Type B pancreatic cell (in vitro differentiated cells): Measurements from ENCODE around the gene C17orf113. TPM values are rescaled to one million over a fixed set of nuclear protein-coding genes. Genes with fewer than 3 reads are reported as not detected.
A peak's percentile ranks its signal among the peaks of the same experiment; 100 is the strongest.
"Not testable (repeated sequence)": the region's sequence is repeated elsewhere in the genome, so short reads cannot be mapped to it uniquely, and the experiment has no call there.

Experiments
- DNase-seq: peaks from one replicate; pipeline ENCODE4 v3.0.0; 2021; ENCODE audit warnings: mixed read lengths; ENCODE audit not compliant: unreplicated experiment; ENCODE audit errors: extremely low spot score
- H3K27ac Mint-ChIP-seq: 2 replicates; pipeline ENCODE4 v1.8.0; 2021; ENCODE audit warnings: mild to moderate bottlenecking, mixed read lengths
- H3K27me3 Mint-ChIP-seq: 2 replicates; pipeline ENCODE4 v1.8.0; 2021; ENCODE audit warnings: mixed read lengths
- H3K36me3 Mint-ChIP-seq: 2 replicates; pipeline ENCODE4 v1.8.0; 2021; ENCODE audit warnings: mixed read lengths
- H3K4me1 Mint-ChIP-seq: one replicate; pipeline ENCODE4 v1.8.0; 2021; ENCODE audit warnings: mixed read lengths; ENCODE audit not compliant: unreplicated experiment
- H3K4me3 Mint-ChIP-seq: 2 replicates; pipeline ENCODE4 v1.8.0; 2021; ENCODE audit warnings: mild to moderate bottlenecking, mixed read lengths
- H3K9me3 Mint-ChIP-seq: 2 replicates; pipeline ENCODE4 v1.8.0; 2021; ENCODE audit warnings: mixed read lengths
- CTCF ChIP-seq: fragments of 200-600 bp; sonication (generic); conservative IDR thresholded peaks from 2 replicates; pipeline ENCODE4 v1.5.0; 2021; ENCODE audit warnings: antibody characterized with exemption, mild to moderate bottlenecking
- total RNA-seq: library from RNA; stranded (reverse); gene quantifications from 2 replicates; pipeline ENCODE4 v1.2.1, GENCODE V29; 2021; ENCODE audit warnings: low replicate concordance

The C17orf113 gene
- total RNA-seq, 1 donor from 2014 or later, result 3.0 TPM

- no peaks in the 10 kb centered on the region for H3K9me3 Mint-ChIP-seq
- no peaks in the 10 kb centered on the region for H3K27me3 Mint-ChIP-seq
- TF ChIP-seq CTCF, result no peak
- H3K4me3 Mint-ChIP-seq, result no peak overlapping the region
- H3K27ac Mint-ChIP-seq, result no peak overlapping the region
- H3K4me1 Mint-ChIP-seq, result peaks cover 25% of the 10 kb centered on the region
- peaks cover 5% of the 10 kb centered on the region for H3K36me3 Mint-ChIP-seq
- DNase-seq, result no peak
Observed at GRCh38 chr17:42023524-42024349, 26.7 kb downstream of the C17orf113 start.

GRCh38 chr17:42020845-42021244 is 29.6 kb downstream of the C17orf113 start:
- Mint-ChIP-seq H3K4me1 (peaks cover 23% of the 10 kb centered on the region), H3K27ac (peak overlapping the region; percentile 86), H3K4me3 (peak overlapping the region; percentile 99)
- H3K9me3 Mint-ChIP-seq, H3K36me3 Mint-ChIP-seq, H3K27me3 Mint-ChIP-seq, DNase-seq: not testable (repeated sequence)

- Mint-ChIP-seq H3K27ac (peak within 1 kb of the TSS; percentile 86), H3K4me1 (peaks cover 22% of the 10 kb centered on the region), H3K9me3 (no peaks in the 10 kb centered on the region), H3K36me3 (peaks cover 2% of the 10 kb centered on the region), H3K27me3 (no peaks in the 10 kb centered on the region), H3K4me3 (peak within 1 kb of the TSS; percentile 99)
- peak; percentile 93 for DNase-seq
- peak; percentile 91 for TF ChIP-seq CTCF
Observed at GRCh38 chr17:42019509-42020404, 30.6 kb downstream of the C17orf113 start, which contains the start of gene NKIRAS2. NKIRAS2 (plus strand) TSS chr17:42020090; CDS start chr17:42021578, 1,488 bp downstream.

- no peak for TF ChIP-seq CTCF
- H3K4me1 Mint-ChIP-seq, result peaks cover 18% of the 10 kb centered on the region
- DNase-seq, result no peak
- no peaks in the 10 kb centered on the region for H3K36me3 Mint-ChIP-seq
- H3K27me3 Mint-ChIP-seq, result no peaks in the 10 kb centered on the region
- no peak overlapping the region for H3K27ac Mint-ChIP-seq
- no peaks in the 10 kb centered on the region for H3K9me3 Mint-ChIP-seq
- H3K4me3 Mint-ChIP-seq, result peak overlapping the region; percentile 99
Observed at GRCh38 chr17:42018988-42019387, 31.4 kb downstream of the C17orf113 start.

- no peak for TF ChIP-seq CTCF
- Mint-ChIP-seq H3K4me3 (peak overlapping the region; percentile 99), H3K9me3 (no peaks in the 10 kb centered on the region), H3K4me1 (peaks cover 22% of the 10 kb centered on the region), H3K27ac (peak overlapping the region; percentile 99), H3K36me3 (no peaks in the 10 kb centered on the region), H3K27me3 (no peaks in the 10 kb centered on the region)
- no peak for DNase-seq
Observed at GRCh38 chr17:42018339-42018738, 32.1 kb downstream of the C17orf113 start.

GRCh38 chr17:42017866-42018200 is 32.6 kb downstream of the C17orf113 start:
- Mint-ChIP-seq H3K4me1 (peaks cover 26% of the 10 kb centered on the region), H3K9me3 (no peaks in the 10 kb centered on the region), H3K4me3 (peak overlapping the region; percentile 99)

More at GRCh38 chr17:42017866-42018200, 32.6 kb downstream of the C17orf113 start:
- H3K36me3 Mint-ChIP-seq, result no peaks in the 10 kb centered on the region
- peak overlapping the region; percentile 99 for H3K27ac Mint-ChIP-seq
- no peaks in the 10 kb centered on the region for H3K27me3 Mint-ChIP-seq
- TF ChIP-seq CTCF, result no peak
- no peak for DNase-seq
